Measurements from ENCODE around the gene CDA.
A peak's percentile ranks its signal among the peaks of the same experiment; 100 is the strongest.

CDA gene

GRCh38 chr1:20618550-20618949 is 29.7 kb downstream of the CDA start:
- no peak for DNase-seq

- DNase-seq: no peak
These were observed 31.1 kb downstream of the CDA start for GRCh38 chr1:20619999-20620398.

- DNase-seq: no peak
These were observed 32.1 kb downstream of the CDA start for GRCh38 chr1:20621012-20621411.

GRCh38 chr1:20624709-20625108 is 35.8 kb downstream of the CDA start:
- DNase-seq: no peak

GRCh38 chr1:20625176-20626097 is 36.5 kb downstream of the CDA start:
- no peak for DNase-seq

- DNase-seq: no peak
These were observed 37.2 kb downstream of the CDA start for GRCh38 chr1:20626098-20626427.

GRCh38 chr1:20626524-20626923 is 37.6 kb downstream of the CDA start:
- no peak for DNase-seq

- DNase-seq: no peak
These were observed 41.8 kb downstream of the CDA start for GRCh38 chr1:20630729-20631128.

- no peak for DNase-seq
These were observed 43.5 kb downstream of the CDA start for GRCh38 chr1:20632386-20632785.

GRCh38 chr1:20633190-20634064 is 44.5 kb downstream of the CDA start, which contains the start of gene PINK1:
Gene PINK1, plus strand, starts transcription at chr1:20633458. Its CDS starts 91 bp downstream, at chr1:20633549.
- DNase-seq: peak; percentile 32

- DNase-seq: no peak
These were observed 45.2 kb downstream of the CDA start for GRCh38 chr1:20634065-20634593.

GRCh38 chr1:20634594-20635084 is 45.7 kb downstream of the CDA start:
- DNase-seq: no peak

- no peak for DNase-seq
These were observed 48.0 kb downstream of the CDA start for GRCh38 chr1:20636785-20637347.

GRCh38 chr1:20640183-20640597 is 51.3 kb downstream of the CDA start:
- DNase-seq: no peak

GRCh38 chr1:20641975-20642374 is 53.1 kb downstream of the CDA start:
- no peak for DNase-seq

- DNase-seq: no peak
These were observed 54.2 kb downstream of the CDA start for GRCh38 chr1:20643080-20643479.

- DNase-seq: no peak
These were observed 55.5 kb downstream of the CDA start for GRCh38 chr1:20644416-20644815.

GRCh38 chr1:20645414-20645813 is 56.5 kb downstream of the CDA start:
- no peak for DNase-seq

- DNase-seq: no peak
These were observed 59.5 kb downstream of the CDA start for GRCh38 chr1:20648438-20648837.

- no peak for DNase-seq
These were observed 60.0 kb downstream of the CDA start for GRCh38 chr1:20648946-20649345.

- no peak for DNase-seq
These were observed 63.4 kb downstream of the CDA start for GRCh38 chr1:20652300-20652699.

- no peak for DNase-seq
These were observed 65.3 kb downstream of the CDA start for GRCh38 chr1:20654104-20654690.

GRCh38 chr1:20657024-20657423 is 68.1 kb downstream of the CDA start:
- no peak for DNase-seq
